K562 (cell line): ENCODE measurements around the gene CSN1S1. TPM values are rescaled to one million over a fixed set of nuclear protein-coding genes. Genes with fewer than 3 reads are reported as not detected.

Experiments used
- ATAC-seq: fragments of 200-7000 bp; cut with Tn5 transposase; 3 replicates; pipeline ENCODE4 v1.9.1; 2020; ENCODE audit warnings: moderate library complexity
- BruUV-seq: library from RNA; stranded (reverse); fragments of 400-500 nt; replicated peaks from 2 replicates; lab custom pipeline; 2021; lab: Mats Ljungman, UMichigan
- CTCF ChIA-PET: fragments of 300-600 bp; formaldehyde crosslinking; extraction: SDS; loops from one replicate; lab custom pipeline; 2021; ENCODE audit warnings: low intra/inter-chr PET ratio; lab: Yijun Ruan, JAX
- POLR2A ChIA-PET: fragments of 300-600, 350-650 bp; sonication (Branson Sonifier 250); formaldehyde crosslinking; extraction: SDS; loops from one replicate; lab custom pipeline; 2021; ENCODE audit warnings: antibody characterized with exemption, inconsistent platforms; lab: Yijun Ruan, JAX
- DNase-seq, 4 experiments: peaks; one replicate each; pipeline versions ENCODE4 v3.0.0 to v3.0.0-alpha.2; 2011 to 2018; ENCODE audit warnings: low spot score in 3 of 4, mixed read lengths in 3 of 4; ENCODE audit errors: extremely low read depth in 1 of 4
- FAIRE-seq: peaks from 2 replicates; lab custom pipeline; 2011; peaks lifted over from hg19 to GRCh38; lab: Jason Lieb, UNC
- H2AFZ ChIP-seq: 2 replicates; pipeline ENCODE4 v1.6.0; 2011; ENCODE audit warnings: low read depth, low read length, control low read depth, inconsistent platforms
- H3K27ac ChIP-seq: fragments of 200-600 bp; 3 replicates; pipeline ENCODE4 v1.8.0; 2011; ENCODE audit warnings: low read depth, mild to moderate bottlenecking, control low read depth, inconsistent platforms, low read length, moderate library complexity, mixed read lengths; ENCODE audit errors: extremely low read depth
- H3K27me3 ChIP-seq, 2 experiments: fragments of 300-600 bp in 1 of 2; 2 replicates in 1 of 2; 3 replicates in 1 of 2; pipeline versions ENCODE4 v1.6.0 to v1.8.0; 2011; ENCODE audit warnings: inconsistent platforms in 2 of 2, low read length in 2 of 2, mild to moderate bottlenecking in 1 of 2, mixed read lengths in 1 of 2, moderate library complexity in 1 of 2; ENCODE audit not compliant: control insufficient read depth in 2 of 2, insufficient read depth in 2 of 2
- H3K36me3 ChIP-seq: fragments of 300-600 bp; 3 replicates; pipeline ENCODE4 v1.8.0; 2011; ENCODE audit warnings: mild to moderate bottlenecking, low read length, inconsistent platforms; ENCODE audit not compliant: control insufficient read depth, insufficient read depth
- H3K4me1 ChIP-seq, 2 experiments: fragments of 200-600 bp in 1 of 2; replicated peaks in 1 of 2; 2 replicates in 1 of 2; 3 replicates in 1 of 2; pipeline versions ENCODE4 v1.5.1 to v1.8.0; 2011; ENCODE audit warnings: inconsistent platforms in 2 of 2, low read length in 2 of 2, mild to moderate bottlenecking in 1 of 2, mixed read lengths in 1 of 2, moderate library complexity in 1 of 2; ENCODE audit not compliant: control insufficient read depth in 2 of 2, insufficient read depth in 2 of 2
- H3K4me2 ChIP-seq: 2 replicates; pipeline ENCODE4 v1.6.1; 2011; ENCODE audit warnings: low read length, control low read depth, inconsistent platforms, mixed read lengths; ENCODE audit not compliant: insufficient read depth
- H3K4me3 ChIP-seq: fragments of 200-600 bp; sonication (generic), shearing (Covaris generic); 2 replicates; pipeline ENCODE4 v1.5.1; 2016; ENCODE audit warnings: control low read depth, inconsistent platforms
- H3K79me2 ChIP-seq: fragments of 200-600 bp; 3 replicates; pipeline ENCODE4 v1.8.0; 2011; ENCODE audit warnings: low read length, inconsistent platforms; ENCODE audit not compliant: control insufficient read depth, insufficient read depth
- H3K9ac ChIP-seq, 2 experiments: 2 replicates each; pipeline versions ENCODE4 v1.6.0 to v1.6.1; 2011; ENCODE audit warnings: low read depth in 2 of 2, low read length in 2 of 2, control low read depth in 1 of 2, inconsistent platforms in 1 of 2, mild to moderate bottlenecking in 1 of 2, mixed read lengths in 1 of 2; ENCODE audit not compliant: insufficient read depth in 1 of 2
- H3K9me1 ChIP-seq: one replicate; pipeline ENCODE4 v1.6.0; 2011; ENCODE audit warnings: inconsistent platforms, mild to moderate bottlenecking, low read length, moderate library complexity; ENCODE audit not compliant: control insufficient read depth, insufficient read depth
- H3K9me3 ChIP-seq: replicated peaks from 2 replicates; pipeline ENCODE4 v1.5.1; 2011; ENCODE audit warnings: low read depth, low read length, inconsistent platforms; ENCODE audit not compliant: control insufficient read depth, insufficient read depth
- H4K20me1 ChIP-seq: replicated peaks from 2 replicates; pipeline ENCODE4 v1.6.1; 2011; ENCODE audit warnings: low read length, inconsistent platforms, mixed read lengths; ENCODE audit not compliant: control insufficient read depth, insufficient read depth
- ARID2 ChIP-seq: fragments of 450-650 bp; IDR thresholded peaks from 2 replicates; pipeline ENCODE4 v1.6.1; 2017; ENCODE audit warnings: antibody characterized with exemption, mild to moderate bottlenecking
- BRD9 ChIP-seq: fragments of 450-650 bp; IDR thresholded peaks from 2 replicates; pipeline ENCODE4 v1.6.1; 2018; ENCODE audit warnings: low read depth; ENCODE audit not compliant: partially characterized antibody
- MAFK ChIP-seq: IDR thresholded peaks from 2 replicates; pipeline ENCODE4 v1.6.1; 2011; ENCODE audit warnings: low read length, improper control_type of control experiment
- PHB2 ChIP-seq: fragments of 450-650 bp; IDR thresholded peaks from 2 replicates; pipeline ENCODE4 v1.6.1; 2017; ENCODE audit warnings: low read depth
- POLR2B ChIP-seq: fragments of 450-650 bp; IDR thresholded peaks from 2 replicates; pipeline ENCODE4 v1.6.1; 2018; ENCODE audit warnings: low read depth; ENCODE audit not compliant: partially characterized antibody
- PTBP1 ChIP-seq: fragments of 200-400 bp; formaldehyde crosslinking; IDR thresholded peaks from 2 replicates; pipeline ENCODE4 v1.6.1; 2017; ENCODE audit warnings: low read depth, low read length
- RBM17 ChIP-seq: fragments of 200-400 bp; formaldehyde crosslinking; IDR thresholded peaks from 2 replicates; pipeline ENCODE4 v1.6.1; 2017; ENCODE audit warnings: low read depth, mild to moderate bottlenecking, low read length, borderline replicate concordance
- RHOXF2B ChIP-seq: fragments of 250-450 bp; sonication (Bioruptor Pico); conservative IDR thresholded peaks from 2 replicates; pipeline ENCODE4 v1.5.1; 2021
- SUPT5H ChIP-seq: fragments of 450-650 bp; IDR thresholded peaks from 2 replicates; pipeline ENCODE4 v1.6.1; 2016
- ZFP1 ChIP-seq: fragments of 450-650 bp; formaldehyde crosslinking; IDR thresholded peaks from 2 replicates; pipeline ENCODE4 v1.4.0; 2020; ENCODE audit warnings: mild to moderate bottlenecking, mixed read lengths
- ZNF561 ChIP-seq: fragments of 450-650 bp; formaldehyde crosslinking; conservative IDR thresholded peaks from 2 replicates; pipeline ENCODE4 v1.4.0; 2020; ENCODE audit warnings: mild to moderate bottlenecking, moderate library complexity
- ZNF699 ChIP-seq: fragments of 250-450 bp; sonication (Bioruptor Pico); IDR thresholded peaks from 2 replicates; pipeline ENCODE4 v1.8.0; 2021; ENCODE audit warnings: mild to moderate bottlenecking, moderate library complexity; ENCODE audit not compliant: insufficient replicate concordance
- WGBS: fragments of 100-300 bp; shearing (Covaris generic); methylation state at CpG from one replicate; pipeline ENCODE4 v1.1.6; 2016; ENCODE audit warnings: low coverage, mixed read lengths; ENCODE audit not compliant: insufficient coverage; ENCODE audit errors: missing lambda C conversion rate; 5-methylcytosine and 5-hydroxymethylcytosine counted together
- in situ Hi-C: fragments of 300-500 bp; cut with MboI; formaldehyde crosslinking; loops from 4 replicates; pipeline ENCODE4 v1.15.0; 2018; ENCODE audit warnings: inconsistent platforms, mixed read lengths
- intact Hi-C: fragments of 100-400 bp; cut with micrococcal nuclease; formaldehyde crosslinking; loops from 2 replicates; pipeline ENCODE4 v1.14.2; 2022
- polyA plus RNA-seq, 8 experiments: library from polyadenylated mRNA; depleted of rRNA in 4 of 8; stranded (reverse) in 5 of 8; unstranded in 3 of 8; fragments of >200 nt; fragmentation: Nextera tagmentation in 2 of 8; fragmentation: Illumina TruSeq in 1 of 8; extraction: Ambion mirVana in 2 of 8; extraction: Trizol in 1 of 8; gene quantifications; 2 replicates each; pipeline versions ENCODE4 v1.2.1 to v1.2.3, GENCODE V29; 2011 to 2014; ENCODE audit warnings: inconsistent platforms in 1 of 8, missing spikeins in 1 of 8
- total RNA-seq, 7 experiments: library from RNA; depleted of rRNA in 6 of 7; stranded (reverse); fragments of >200 nt in 6 of 7; fragmentation: Illumina TruSeq in 2 of 7; extraction: Trizol in 2 of 7; gene quantifications; 2 replicates each; pipeline versions ENCODE4 v1.2.1 to v1.2.3, GENCODE V29; 2011 to 2021; ENCODE audit warnings: low replicate concordance in 1 of 7
- TF ChIP-seq, protein P1 (sequence below): sonication (generic); formaldehyde crosslinking; IDR thresholded peaks from 2 replicates; pipeline ENCODE4 v1.8.1; 2023; ENCODE audit warnings: missing genetic modification reagents, mild to moderate bottlenecking, borderline replicate concordance
- TF ChIP-seq, protein P2 (sequence below): fragments of 250-450 bp; sonication (Bioruptor Pico); IDR thresholded peaks from 2 replicates; pipeline ENCODE4 v1.8.0; 2022; ENCODE audit warnings: moderate library complexity, mild to moderate bottlenecking, inconsistent platforms
- TF ChIP-seq, protein P3 (sequence below): sonication (generic); IDR thresholded peaks from 2 replicates; pipeline ENCODE4 v1.6.1; 2016

The CSN1S1 gene
- total and polyA plus RNA-seq, 9 of the 15 experiments (the other 6 are each of a cell fraction or from before 2014, with no cell fraction given) = not detected

DNA sequence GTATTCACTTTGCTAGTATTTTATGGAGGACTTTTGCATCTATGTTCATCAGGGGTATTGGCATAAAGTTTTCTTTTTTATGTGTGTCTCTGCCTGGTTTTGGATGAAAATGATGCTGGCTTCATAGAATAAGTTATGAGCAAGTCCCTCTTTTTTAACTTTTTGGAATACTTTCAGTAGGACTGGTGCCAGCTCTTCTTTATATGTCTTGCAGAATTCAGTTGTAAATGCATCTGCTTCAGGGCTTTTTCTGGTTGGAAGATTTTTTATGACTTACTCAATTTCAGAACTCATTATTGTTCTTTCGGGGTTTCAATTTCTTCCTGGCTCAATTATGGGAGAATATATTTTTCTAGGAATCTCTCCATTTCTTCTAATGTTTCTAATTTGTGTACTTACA is 43.8 kb downstream of the CSN1S1 start:
- no peak overlapping the region for H2AFZ ChIP-seq
- in situ Hi-C loops = no loop called here
- no peaks in the 10 kb centered on the region for H4K20me1 ChIP-seq
- intact Hi-C loops = no loop called here
- FAIRE-seq (no peak), DNase-seq (no peak)
- H3K9me3 ChIP-seq = no peaks in the 10 kb centered on the region
- TF ChIP-seq ZNF561 (CRISPR knock-in tag) (no peak), MAFK (no peak), SUPT5H (no peak), RBM17 (no peak), ZFP1 (CRISPR knock-in tag) (no peak), BRD9 (no peak), PTBP1 (no peak), ZNF699 (CRISPR knock-in tag) (no peak), PHB2 (no peak), ARID2 (no peak), POLR2B (no peak), RHOXF2B (CRISPR knock-in tag) (no peak)
- TF ChIP-seq, protein P1, sequence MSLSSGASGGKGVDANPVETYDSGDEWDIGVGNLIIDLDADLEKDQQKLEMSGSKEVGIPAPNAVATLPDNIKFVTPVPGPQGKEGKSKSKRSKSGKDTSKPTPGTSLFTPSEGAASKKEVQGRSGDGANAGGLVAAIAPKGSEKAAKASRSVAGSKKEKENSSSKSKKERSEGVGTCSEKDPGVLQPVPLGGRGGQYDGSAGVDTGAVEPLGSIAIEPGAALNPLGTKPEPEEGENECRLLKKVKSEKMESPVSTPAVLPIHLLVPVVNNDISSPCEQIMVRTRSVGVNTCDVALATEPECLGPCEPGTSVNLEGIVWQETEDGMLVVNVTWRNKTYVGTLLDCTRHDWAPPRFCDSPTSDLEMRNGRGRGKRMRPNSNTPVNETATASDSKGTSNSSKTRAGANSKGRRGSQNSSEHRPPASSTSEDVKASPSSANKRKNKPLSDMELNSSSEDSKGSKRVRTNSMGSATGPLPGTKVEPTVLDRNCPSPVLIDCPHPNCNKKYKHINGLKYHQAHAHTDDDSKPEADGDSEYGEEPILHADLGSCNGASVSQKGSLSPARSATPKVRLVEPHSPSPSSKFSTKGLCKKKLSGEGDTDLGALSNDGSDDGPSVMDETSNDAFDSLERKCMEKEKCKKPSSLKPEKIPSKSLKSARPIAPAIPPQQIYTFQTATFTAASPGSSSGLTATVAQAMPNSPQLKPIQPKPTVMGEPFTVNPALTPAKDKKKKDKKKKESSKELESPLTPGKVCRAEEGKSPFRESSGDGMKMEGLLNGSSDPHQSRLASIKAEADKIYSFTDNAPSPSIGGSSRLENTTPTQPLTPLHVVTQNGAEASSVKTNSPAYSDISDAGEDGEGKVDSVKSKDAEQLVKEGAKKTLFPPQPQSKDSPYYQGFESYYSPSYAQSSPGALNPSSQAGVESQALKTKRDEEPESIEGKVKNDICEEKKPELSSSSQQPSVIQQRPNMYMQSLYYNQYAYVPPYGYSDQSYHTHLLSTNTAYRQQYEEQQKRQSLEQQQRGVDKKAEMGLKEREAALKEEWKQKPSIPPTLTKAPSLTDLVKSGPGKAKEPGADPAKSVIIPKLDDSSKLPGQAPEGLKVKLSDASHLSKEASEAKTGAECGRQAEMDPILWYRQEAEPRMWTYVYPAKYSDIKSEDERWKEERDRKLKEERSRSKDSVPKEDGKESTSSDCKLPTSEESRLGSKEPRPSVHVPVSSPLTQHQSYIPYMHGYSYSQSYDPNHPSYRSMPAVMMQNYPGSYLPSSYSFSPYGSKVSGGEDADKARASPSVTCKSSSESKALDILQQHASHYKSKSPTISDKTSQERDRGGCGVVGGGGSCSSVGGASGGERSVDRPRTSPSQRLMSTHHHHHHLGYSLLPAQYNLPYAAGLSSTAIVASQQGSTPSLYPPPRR (CRISPR knock-in tag) = no peak
- TF ChIP-seq, protein P2, sequence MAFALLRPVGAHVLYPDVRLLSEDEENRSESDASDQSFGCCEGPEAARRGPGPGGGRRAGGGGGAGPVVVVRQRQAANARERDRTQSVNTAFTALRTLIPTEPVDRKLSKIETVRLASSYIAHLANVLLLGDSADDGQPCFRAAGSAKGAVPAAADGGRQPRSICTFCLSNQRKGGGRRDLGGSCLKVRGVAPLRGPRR = no peak
- TF ChIP-seq, protein P3, sequence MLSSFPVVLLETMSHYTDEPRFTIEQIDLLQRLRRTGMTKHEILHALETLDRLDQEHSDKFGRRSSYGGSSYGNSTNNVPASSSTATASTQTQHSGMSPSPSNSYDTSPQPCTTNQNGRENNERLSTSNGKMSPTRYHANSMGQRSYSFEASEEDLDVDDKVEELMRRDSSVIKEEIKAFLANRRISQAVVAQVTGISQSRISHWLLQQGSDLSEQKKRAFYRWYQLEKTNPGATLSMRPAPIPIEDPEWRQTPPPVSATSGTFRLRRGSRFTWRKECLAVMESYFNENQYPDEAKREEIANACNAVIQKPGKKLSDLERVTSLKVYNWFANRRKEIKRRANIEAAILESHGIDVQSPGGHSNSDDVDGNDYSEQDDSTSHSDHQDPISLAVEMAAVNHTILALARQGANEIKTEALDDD = no peak
- TF ChIP-seq, all 486 proteins: peak for 0
- Histone ChIP-seq H3K4me2 (no peak overlapping the region), H3K4me3 (no peak overlapping the region), H3K9ac (no peak overlapping the region), H3K27me3 (no peaks in the 10 kb centered on the region), H3K27ac (no peak overlapping the region), H3K9me1 (no peaks in the 10 kb centered on the region), H3K79me2 (no peaks in the 10 kb centered on the region), H3K36me3 (no peaks in the 10 kb centered on the region), H3K4me1 (no peaks in the 10 kb centered on the region)
- no peak for ATAC-seq
- ChIA-PET POLR2A (no interaction called here), CTCF (no interaction called here)
- no TSS peak for BruUV-seq
- WGBS = 0% methylated on average over 1 of the region's 1 CpG
